Mesenchymal stem cell (in vitro differentiated cells and primary cell): Measurements from ENCODE around the gene CP.

Source experiments
- DNase-seq: peaks from one replicate; pipeline ENCODE4 v3.0.0-alpha.2; 2013
- H2AFZ ChIP-seq: one replicate; pipeline ENCODE4 v1.6.1; 2013; ENCODE audit warnings: low read depth, mild to moderate bottlenecking, control low read depth, inconsistent platforms, low read length, moderate library complexity
- H2AK5ac ChIP-seq: 2 replicates; pipeline ENCODE4 v1.6.1; 2013; ENCODE audit warnings: low read length, moderate library complexity, mild to moderate bottlenecking, inconsistent platforms; ENCODE audit not compliant: severe bottlenecking
- H2BK120ac ChIP-seq: one replicate; pipeline ENCODE4 v1.6.1; 2013; ENCODE audit warnings: low read depth, mild to moderate bottlenecking, inconsistent platforms, low read length, moderate library complexity
- H2BK12ac ChIP-seq, 2 experiments: one replicate each; pipeline ENCODE4 v1.6.1; 2013; ENCODE audit warnings: inconsistent platforms in 2 of 2, low read length in 2 of 2, mild to moderate bottlenecking in 2 of 2, moderate library complexity in 2 of 2, control low read depth in 1 of 2
- H2BK15ac ChIP-seq: one replicate; pipeline ENCODE4 v1.6.1; 2013; ENCODE audit warnings: mild to moderate bottlenecking, low read depth, inconsistent platforms; ENCODE audit not compliant: poor library complexity, severe bottlenecking
- H2BK5ac ChIP-seq: 2 replicates; pipeline ENCODE4 v1.6.1; 2013; ENCODE audit warnings: low read depth, mild to moderate bottlenecking, low read length, control low read depth, inconsistent platforms; ENCODE audit not compliant: poor library complexity, severe bottlenecking
- H3K14ac ChIP-seq, 2 experiments: one replicate each; pipeline ENCODE4 v1.6.1; 2013; ENCODE audit warnings: inconsistent platforms in 2 of 2, low read length in 2 of 2, control low read depth in 1 of 2, mild to moderate bottlenecking in 1 of 2, moderate library complexity in 1 of 2
- H3K18ac ChIP-seq, 2 experiments: one replicate each; pipeline ENCODE4 v1.6.1; 2013; ENCODE audit warnings: inconsistent platforms in 2 of 2, low read length in 2 of 2, control low read depth in 1 of 2, low read depth in 1 of 2, mild to moderate bottlenecking in 1 of 2
- H3K23ac ChIP-seq, 2 experiments: one replicate each; pipeline ENCODE4 v1.6.1; 2013; ENCODE audit warnings: inconsistent platforms in 2 of 2, low read length in 2 of 2, mild to moderate bottlenecking in 2 of 2, moderate library complexity in 2 of 2, control low read depth in 1 of 2
- H3K27ac ChIP-seq: 2 replicates; pipeline ENCODE4 v1.5.1; 2013; ENCODE audit warnings: mild to moderate bottlenecking, moderate library complexity, low read length, control low read depth, inconsistent platforms; ENCODE audit not compliant: poor library complexity, severe bottlenecking
- H3K27me3 ChIP-seq, 2 experiments: 2 replicates each; pipeline versions ENCODE4 v1.6.1 to v1.7.0; 2013; ENCODE audit warnings: low read length in 2 of 2, mild to moderate bottlenecking in 2 of 2, moderate library complexity in 2 of 2, control low read depth in 1 of 2, inconsistent platforms in 1 of 2; ENCODE audit not compliant: control insufficient read depth in 1 of 2, insufficient read depth in 1 of 2
- H3K36me3 ChIP-seq, 2 experiments: 2 replicates each; pipeline versions ENCODE4 v1.6.1 to v1.7.0; 2013; ENCODE audit warnings: low read length in 2 of 2, control low read depth in 1 of 2, inconsistent platforms in 1 of 2, low read depth in 1 of 2, mild to moderate bottlenecking in 1 of 2; ENCODE audit not compliant: insufficient read depth in 2 of 2, control insufficient read depth in 1 of 2
- H3K4ac ChIP-seq, 2 experiments: one replicate each; pipeline ENCODE4 v1.6.1; 2013; ENCODE audit warnings: inconsistent platforms in 2 of 2, low read length in 2 of 2, mild to moderate bottlenecking in 2 of 2, moderate library complexity in 2 of 2, control low read depth in 1 of 2, low read depth in 1 of 2
- H3K4me1 ChIP-seq: 2 replicates; pipeline ENCODE4 v1.6.1; 2013; ENCODE audit warnings: low read depth, low read length, control low read depth; ENCODE audit not compliant: control insufficient read depth, insufficient read depth
- H3K4me2 ChIP-seq: 2 replicates; pipeline ENCODE4 v1.6.1; 2013; ENCODE audit warnings: low read length, mild to moderate bottlenecking, inconsistent platforms; ENCODE audit not compliant: poor library complexity, severe bottlenecking
- H3K4me3 ChIP-seq, 2 experiments: 2 replicates each; pipeline versions ENCODE4 v1.5.1 to v1.7.0; 2013; ENCODE audit warnings: low read length in 2 of 2, mild to moderate bottlenecking in 2 of 2, control low read depth in 1 of 2, low read depth in 1 of 2; ENCODE audit not compliant: insufficient read depth in 1 of 2
- H3K79me1 ChIP-seq: replicated peaks from 2 replicates; pipeline ENCODE4 v1.6.1; 2013; ENCODE audit warnings: mild to moderate bottlenecking, control low read depth, low read length, inconsistent platforms; ENCODE audit not compliant: poor library complexity, severe bottlenecking
- H3K9ac ChIP-seq: 2 replicates; pipeline ENCODE4 v1.7.0; 2013; ENCODE audit warnings: mild to moderate bottlenecking, low read length, moderate library complexity
- H3K9me3 ChIP-seq: 2 replicates; pipeline ENCODE4 v1.7.0; 2013; ENCODE audit warnings: mild to moderate bottlenecking, low read length; ENCODE audit not compliant: control insufficient read depth
- H4K8ac ChIP-seq: one replicate; pipeline ENCODE4 v1.6.1; 2013; ENCODE audit warnings: inconsistent platforms, mild to moderate bottlenecking, low read length, moderate library complexity
- H4K91ac ChIP-seq: one replicate; pipeline ENCODE4 v1.6.1; 2013; ENCODE audit warnings: mild to moderate bottlenecking, low read length, inconsistent platforms
- WGBS: methylation state at CpG from one replicate; pipeline ENCODE4 v1.1.7; 2013; ENCODE audit warnings: mixed read lengths; 5-methylcytosine and 5-hydroxymethylcytosine counted together

CP gene

GRCh38 chr3:149252272-149252671, 30.6 kb upstream of the CP start:
- Histone ChIP-seq H3K27me3 (no peaks in the 10 kb centered on the region), H3K9me3 (no peaks in the 10 kb centered on the region), H3K27ac (no peak overlapping the region), H3K4ac (no peak overlapping the region), H2AFZ (no peak overlapping the region), H2BK12ac (no peak overlapping the region), H2AK5ac (no peak overlapping the region), H4K91ac (no peak overlapping the region), H3K23ac (no peak overlapping the region), H2BK120ac (no peak overlapping the region), H3K79me1 (no peaks in the 10 kb centered on the region), H3K18ac (peak overlapping the region in 1 of 2 experiments; percentile 43), H2BK5ac (no peak overlapping the region), H3K4me2 (no peak overlapping the region), H2BK15ac (no peak overlapping the region), H3K36me3 (no peaks in the 10 kb centered on the region), H3K14ac (no peak overlapping the region), H3K4me3 (no peak overlapping the region), H4K8ac (no peak overlapping the region), H3K9ac (no peak overlapping the region), H3K4me1 (peaks cover 1% of the 10 kb centered on the region)
- no peak for DNase-seq
- WGBS = 96% methylated on average over 2 of the region's 2 CpGs

- no peak overlapping the region for H3K9ac ChIP-seq
- no peaks in the 10 kb centered on the region for H3K9me3 ChIP-seq
- H2BK15ac ChIP-seq = no peak overlapping the region
- no peak overlapping the region for H3K27ac ChIP-seq
- peaks cover 1% of the 10 kb centered on the region for H3K4me1 ChIP-seq
- no peak overlapping the region for H2BK12ac ChIP-seq
- H2BK5ac ChIP-seq = no peak overlapping the region
- H2BK120ac ChIP-seq = no peak overlapping the region
- H4K8ac ChIP-seq = no peak overlapping the region
- H3K79me1 ChIP-seq = no peaks in the 10 kb centered on the region
- H3K18ac ChIP-seq = peak overlapping the region in 1 of 2 experiments; percentile 43
- H3K4me3 ChIP-seq = no peak overlapping the region
- no peaks in the 10 kb centered on the region for H3K36me3 ChIP-seq
- DNase-seq = no peak
- no peak overlapping the region for H3K4ac ChIP-seq
- no peak overlapping the region for H3K14ac ChIP-seq
- no peak overlapping the region for H3K4me2 ChIP-seq
- H3K23ac ChIP-seq = no peak overlapping the region
- no peaks in the 10 kb centered on the region for H3K27me3 ChIP-seq
- H2AFZ ChIP-seq = no peak overlapping the region
- H4K91ac ChIP-seq = no peak overlapping the region
- H2AK5ac ChIP-seq = no peak overlapping the region
- 92% methylated on average over 2 of the region's 3 CpGs for WGBS
These were observed 29.6 kb upstream of the CP start for GRCh38 chr3:149251186-149251585.

DNA sequence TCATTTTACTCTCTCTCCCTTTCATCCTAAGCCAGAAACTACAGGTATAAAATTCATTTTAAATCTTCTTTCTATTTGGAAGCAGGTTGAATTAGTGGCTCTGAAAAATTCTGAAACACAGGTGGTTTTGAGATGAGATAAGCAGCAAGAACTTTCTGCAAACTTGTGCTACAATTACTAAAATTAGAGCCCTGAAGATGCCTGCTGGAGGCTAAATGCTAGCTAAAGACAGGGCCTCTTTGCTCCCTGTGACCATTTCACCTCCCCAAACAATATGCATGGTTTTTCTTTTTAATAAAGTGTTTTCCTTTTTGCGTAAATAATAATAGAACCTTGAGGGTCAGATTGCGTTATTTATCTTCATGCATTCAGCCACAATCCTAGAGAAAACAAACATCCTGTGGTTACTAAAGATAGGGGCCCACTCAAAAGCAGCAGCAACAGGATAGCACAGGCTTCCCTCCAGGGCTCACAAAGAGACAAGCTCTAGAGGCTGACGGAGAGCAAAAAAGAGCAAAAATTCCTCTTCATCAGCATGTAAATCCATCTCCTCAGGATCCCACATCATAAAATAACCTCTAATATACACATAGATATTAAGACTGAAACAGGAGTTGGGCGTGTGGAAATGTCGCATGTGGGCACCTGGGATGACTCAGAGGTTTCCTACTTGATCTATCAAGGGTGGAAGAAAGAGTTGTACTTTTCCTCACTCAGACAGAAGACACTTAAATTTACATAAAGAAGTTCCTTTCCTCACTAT, 26.5 kb upstream of the CP start:
- no peak overlapping the region for H3K23ac ChIP-seq
- H3K9me3 ChIP-seq = no peaks in the 10 kb centered on the region
- WGBS = 0% methylated on average over 1 of the region's 5 CpGs
- peak; percentile 75 for DNase-seq
- H3K4me1 ChIP-seq = peaks cover 1% of the 10 kb centered on the region
- no peak overlapping the region for H2AK5ac ChIP-seq
- H3K27ac ChIP-seq = no peak overlapping the region
- no peaks in the 10 kb centered on the region for H3K36me3 ChIP-seq
- H2BK5ac ChIP-seq = no peak overlapping the region
- no peak overlapping the region for H2AFZ ChIP-seq
- no peak overlapping the region for H4K91ac ChIP-seq
- H2BK120ac ChIP-seq = no peak overlapping the region
- H3K14ac ChIP-seq = no peak overlapping the region
- H4K8ac ChIP-seq = no peak overlapping the region
- no peaks in the 10 kb centered on the region for H3K79me1 ChIP-seq
- H3K18ac ChIP-seq = no peak overlapping the region
- peak overlapping the region; percentile 20 for H3K9ac ChIP-seq
- H3K27me3 ChIP-seq = no peaks in the 10 kb centered on the region
- no peak overlapping the region for H3K4me2 ChIP-seq
- no peak overlapping the region for H2BK12ac ChIP-seq
- H3K4me3 ChIP-seq = no peak overlapping the region
- H3K4ac ChIP-seq = peak overlapping the region in 1 of 2 experiments; percentile 11
- no peak overlapping the region for H2BK15ac ChIP-seq

- H3K4me1 ChIP-seq = peaks cover 1% of the 10 kb centered on the region
- no peak overlapping the region for H2AFZ ChIP-seq
- no peaks in the 10 kb centered on the region for H3K36me3 ChIP-seq
- H3K23ac ChIP-seq = no peak overlapping the region
- H3K9me3 ChIP-seq = no peaks in the 10 kb centered on the region
- no peak overlapping the region for H4K8ac ChIP-seq
- peak overlapping the region; percentile 10 to 68 for H3K4ac ChIP-seq
- peak overlapping the region; percentile 45 for H2BK120ac ChIP-seq
- no peak overlapping the region for H2AK5ac ChIP-seq
- H3K27me3 ChIP-seq = no peaks in the 10 kb centered on the region
- peak overlapping the region in 1 of 2 experiments; percentile 72 for H3K18ac ChIP-seq
- H2BK5ac ChIP-seq = no peak overlapping the region
- peak; percentile 30 for DNase-seq
- H3K9ac ChIP-seq = peak overlapping the region; percentile 20
- H3K4me3 ChIP-seq = peak overlapping the region in 1 of 2 experiments; percentile 13
- H2BK12ac ChIP-seq = peak overlapping the region in 1 of 2 experiments; percentile 85
- no peak overlapping the region for H3K14ac ChIP-seq
- peak overlapping the region; percentile 71 for H2BK15ac ChIP-seq
- H3K27ac ChIP-seq = no peak overlapping the region
- H4K91ac ChIP-seq = peak overlapping the region; percentile 47
- H3K4me2 ChIP-seq = no peak overlapping the region
- no peaks in the 10 kb centered on the region for H3K79me1 ChIP-seq
- WGBS = 94% methylated on average over 5 of the region's 6 CpGs
These were observed 25.5 kb upstream of the CP start for GRCh38 chr3:149247008-149247710.
